ENCODE measurements around the gene NSF.
"Not testable (repeated sequence)": the region's sequence is repeated elsewhere in the genome, so short reads cannot be mapped to it uniquely, and the experiment has no call there.

Gene NSF

DNA sequence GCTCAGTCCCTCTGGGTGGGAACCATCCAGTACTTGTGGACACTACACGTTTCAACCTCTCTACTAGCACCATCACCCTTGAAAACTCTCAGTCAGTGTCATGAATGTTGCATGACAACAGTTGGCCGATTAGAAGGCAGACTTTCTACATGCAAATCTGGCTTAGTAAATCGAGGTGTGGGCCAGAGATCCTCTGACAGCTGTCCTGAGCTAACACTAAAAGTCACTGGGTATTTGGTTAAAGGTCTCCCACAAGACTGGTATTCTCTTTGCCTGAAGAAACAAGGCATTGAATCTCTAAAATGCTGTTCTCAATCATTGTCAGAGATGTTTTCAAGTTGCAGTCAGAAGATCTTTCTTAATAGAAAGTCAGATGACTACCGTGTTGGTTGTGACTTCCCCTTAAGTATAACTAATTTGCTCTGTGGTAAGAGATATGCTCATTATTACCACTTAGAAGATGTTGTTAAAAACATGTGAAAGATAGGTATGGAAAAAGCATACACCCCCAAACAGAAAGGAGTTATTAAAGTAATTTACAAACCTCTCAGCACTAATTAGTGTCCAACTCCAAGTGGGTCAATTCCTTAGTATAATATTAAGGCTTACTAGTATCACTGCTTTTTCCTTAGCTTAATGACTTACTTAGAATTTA lies 165.7 kb downstream of the NSF start:
- no peak for DNase-seq (ENCODE audit: low spot score)

- no peak for DNase-seq (ENCODE audit: low spot score)
These were observed 166.4 kb downstream of the NSF start for GRCh38 chr17:46756861-46757260.

GRCh38 chr17:46757588-46757987 lies 167.1 kb downstream of the NSF start:
- not testable (repeated sequence) for DNase-seq (ENCODE audit: low spot score)

GRCh38 chr17:46758614-46759013 lies 168.1 kb downstream of the NSF start:
- no peak for DNase-seq (ENCODE audit: low spot score)

GRCh38 chr17:46759141-46759540 lies 168.7 kb downstream of the NSF start:
- DNase-seq (ENCODE audit: low spot score) = no peak

- no peak for DNase-seq (ENCODE audit: low spot score)
These were observed 172.9 kb downstream of the NSF start for GRCh38 chr17:46763416-46763815.

DNA sequence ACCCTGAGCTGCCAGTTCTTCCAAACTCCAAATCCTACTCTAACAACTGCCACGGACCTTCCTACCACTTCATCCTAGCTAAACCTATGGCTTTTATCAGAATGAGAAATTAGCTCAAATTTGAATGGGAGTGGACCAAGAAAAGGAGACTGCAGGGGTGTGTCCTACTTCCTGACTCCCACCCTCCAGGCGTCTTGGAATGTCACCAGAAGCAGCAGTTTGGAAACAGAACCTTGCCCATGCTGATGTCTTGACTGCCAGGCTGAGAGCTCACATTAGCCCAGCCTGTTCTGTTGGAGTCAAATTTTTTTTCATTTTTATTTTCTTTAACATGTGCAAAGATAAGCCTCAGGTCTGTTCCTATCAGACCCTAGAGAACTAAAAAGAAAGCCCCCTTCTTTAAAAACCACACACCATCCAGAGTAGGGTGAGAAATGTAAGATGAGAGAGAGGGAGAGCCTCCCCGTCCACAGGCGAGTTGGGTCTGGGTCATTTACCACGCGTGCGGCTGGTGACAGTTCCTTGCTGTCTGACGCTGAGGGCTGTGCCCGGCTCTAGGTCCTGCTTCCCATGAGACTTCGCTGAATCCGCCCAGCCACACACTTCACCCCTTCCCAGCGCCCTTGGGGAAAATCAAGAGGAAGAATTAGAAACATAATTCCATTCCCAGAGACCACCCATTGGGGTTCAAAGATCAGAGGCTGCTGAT lies 173.7 kb downstream of the NSF start:
- no peak for DNase-seq (ENCODE audit: low spot score)

DNA sequence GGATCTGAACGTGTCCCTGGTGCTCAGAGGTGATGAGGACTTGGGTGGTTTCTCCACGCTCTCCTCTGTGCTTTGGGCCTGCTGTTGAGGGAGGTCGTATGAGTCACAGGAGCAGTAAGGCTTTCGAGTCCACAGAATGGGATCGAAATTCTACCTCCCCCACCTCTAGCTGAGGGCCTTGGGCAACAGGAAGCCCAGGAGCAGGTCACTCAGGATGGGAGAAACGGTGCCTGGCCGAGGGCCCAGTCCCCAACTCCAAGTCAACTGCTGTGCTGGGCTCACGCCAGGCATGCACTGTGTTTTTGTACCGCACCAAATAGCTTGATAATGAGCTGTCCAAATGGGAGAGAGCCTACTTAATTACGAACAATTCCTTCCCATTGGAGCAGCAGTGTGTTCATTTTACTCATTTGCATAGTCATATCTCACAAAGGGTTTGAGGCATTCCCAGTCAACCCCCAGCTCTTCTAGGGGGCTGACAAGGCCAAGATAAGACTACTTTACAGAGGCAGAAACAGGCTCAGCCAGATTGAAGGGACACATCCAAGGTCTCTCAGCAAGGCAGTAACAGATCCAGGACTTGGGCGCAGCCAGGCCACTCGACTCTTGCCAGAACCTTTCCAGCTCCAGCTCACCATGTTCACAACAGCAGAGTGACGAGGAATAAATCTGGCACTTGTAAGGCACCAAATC lies 174.4 kb downstream of the NSF start:
- no peak for DNase-seq (ENCODE audit: low spot score)

DNA sequence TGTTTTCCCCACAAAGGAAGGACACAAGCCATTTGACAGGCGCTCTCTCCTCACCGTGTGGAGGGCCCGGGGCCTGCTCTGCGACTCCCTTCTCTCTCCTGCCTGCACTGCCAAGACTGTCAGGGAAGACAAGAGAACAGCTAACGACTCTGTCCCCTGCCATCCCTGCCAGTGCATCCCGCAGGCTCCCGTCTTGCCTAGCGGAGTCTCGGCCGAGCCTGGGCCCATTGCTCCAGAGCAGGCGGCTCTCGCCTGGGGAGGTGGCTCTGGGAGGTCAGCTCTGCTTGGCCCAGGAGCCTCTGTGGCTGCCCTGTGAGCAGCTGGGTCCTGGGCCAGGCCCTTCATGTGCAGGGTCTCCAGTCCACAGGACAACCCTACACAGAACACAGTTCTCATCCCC lies 175.0 kb downstream of the NSF start:
- DNase-seq (ENCODE audit: low spot score) = no peak

DNA sequence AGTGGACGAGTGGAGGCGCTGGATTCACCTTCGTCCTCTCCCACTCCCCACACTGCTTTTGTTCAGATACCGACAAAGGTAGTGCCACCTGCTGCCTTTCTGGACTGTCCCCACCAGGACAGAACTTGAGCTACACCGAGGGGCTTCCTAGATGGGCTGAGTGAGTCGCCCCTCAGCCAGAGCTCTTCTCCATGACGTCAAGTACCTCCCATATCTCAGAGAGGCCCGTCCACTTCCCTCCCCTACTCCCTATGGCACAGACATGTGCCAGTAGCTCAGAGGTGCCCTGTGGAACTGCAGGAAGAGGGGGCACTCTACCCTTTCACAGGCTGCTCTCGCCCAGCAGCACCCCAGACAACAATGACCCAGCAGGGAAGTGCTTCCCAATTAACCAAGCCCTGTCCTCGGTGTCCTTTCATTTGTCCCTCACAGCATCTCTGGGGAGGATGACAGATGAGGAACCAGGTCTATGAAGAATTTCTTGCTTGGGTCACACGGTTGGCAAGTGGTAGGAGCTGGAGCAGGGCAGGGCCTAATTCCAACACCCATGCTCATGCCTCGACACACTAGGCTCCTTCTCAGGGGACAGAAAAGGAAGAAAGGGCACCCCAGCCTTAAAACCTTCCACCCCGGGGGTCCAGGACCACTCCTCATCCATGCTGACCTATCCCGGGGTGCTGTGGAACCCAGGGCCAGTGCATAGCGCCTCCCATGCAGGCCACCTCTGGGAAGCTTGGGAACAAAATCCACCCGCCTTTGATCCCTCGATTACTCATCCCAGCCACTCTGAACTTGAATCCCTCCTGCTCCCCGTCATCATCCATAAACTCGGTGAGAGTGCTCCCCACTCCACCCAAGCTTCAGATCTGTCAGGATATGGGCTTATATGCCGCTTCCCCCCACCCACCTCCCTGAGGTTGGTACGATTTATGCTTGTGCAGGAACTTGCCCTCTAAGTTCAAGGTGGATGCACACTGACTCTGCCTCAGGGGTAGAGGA lies 176.3 kb downstream of the NSF start:
- no peak for DNase-seq (ENCODE audit: low spot score)

GRCh38 chr17:46768540-46768870 lies 178.0 kb downstream of the NSF start:
- no peak for DNase-seq (ENCODE audit: low spot score)

- not testable (repeated sequence) for DNase-seq (ENCODE audit: low spot score)
These were observed 178.4 kb downstream of the NSF start for GRCh38 chr17:46768896-46769295.

GRCh38 chr17:46769531-46770438 lies 179.3 kb downstream of the NSF start:
- no peak for DNase-seq (ENCODE audit: low spot score)

DNA sequence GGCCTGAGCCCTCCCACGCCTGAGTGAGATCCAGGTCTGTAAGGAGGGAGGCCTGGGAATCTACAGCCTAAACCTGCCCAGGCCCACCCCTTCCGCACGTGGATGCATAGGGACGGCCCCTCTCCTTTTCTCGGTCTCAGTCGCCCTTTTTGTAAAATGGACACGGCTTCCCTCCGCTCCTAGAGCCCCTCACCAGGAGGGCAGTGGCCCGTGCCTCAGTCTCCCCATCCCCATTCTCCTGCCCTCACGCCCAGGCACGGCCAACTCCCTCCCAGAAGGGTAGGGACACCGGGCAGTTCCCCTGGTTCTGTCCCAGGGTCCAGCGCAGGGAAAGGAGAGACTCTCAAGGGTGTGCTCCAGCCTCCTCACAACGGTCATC lies 180.0 kb downstream of the NSF start:
- DNase-seq (ENCODE audit: low spot score) = no peak

DNA sequence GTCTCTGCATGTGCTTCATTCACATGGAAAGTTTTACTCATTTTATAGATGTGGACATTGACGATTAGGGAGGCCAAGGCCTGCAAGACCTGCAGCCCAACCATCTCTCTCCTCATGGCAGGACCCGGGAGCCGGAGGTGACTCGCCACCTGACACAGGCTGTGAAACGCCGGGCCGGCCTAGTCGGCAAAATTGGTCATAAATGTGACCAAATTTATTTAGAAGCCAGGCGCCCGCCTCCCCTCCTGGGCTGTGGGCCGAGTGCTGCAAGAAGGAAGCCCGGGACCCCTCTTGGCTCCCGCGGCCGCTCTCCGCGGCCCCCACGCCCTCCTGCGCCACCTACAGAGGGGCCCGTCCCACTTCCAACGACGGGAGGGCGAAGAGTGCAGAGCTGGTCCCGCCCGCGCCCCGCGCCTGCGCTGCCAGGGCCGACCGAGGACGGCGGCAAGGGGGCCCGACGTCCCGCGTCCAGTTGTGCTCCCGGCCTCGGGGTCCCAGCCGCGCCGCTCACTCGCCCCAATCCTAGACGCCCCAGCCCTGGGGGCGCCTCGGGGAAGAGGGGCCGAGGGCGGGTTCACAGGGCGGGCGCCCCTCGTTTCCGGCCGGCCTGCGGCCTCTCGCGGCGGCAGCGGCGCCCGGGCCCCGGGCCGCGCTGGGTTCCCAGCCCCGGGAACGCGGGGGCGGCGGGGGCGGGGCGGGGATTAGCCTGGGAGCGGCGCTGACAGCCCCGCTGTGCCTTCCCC lies 180.5 kb downstream of the NSF start:
- no peak for DNase-seq (ENCODE audit: low spot score)

GRCh38 chr17:46771561-46772474 lies 181.3 kb downstream of the NSF start:
- DNase-seq (ENCODE audit: low spot score) = no peak

DNA sequence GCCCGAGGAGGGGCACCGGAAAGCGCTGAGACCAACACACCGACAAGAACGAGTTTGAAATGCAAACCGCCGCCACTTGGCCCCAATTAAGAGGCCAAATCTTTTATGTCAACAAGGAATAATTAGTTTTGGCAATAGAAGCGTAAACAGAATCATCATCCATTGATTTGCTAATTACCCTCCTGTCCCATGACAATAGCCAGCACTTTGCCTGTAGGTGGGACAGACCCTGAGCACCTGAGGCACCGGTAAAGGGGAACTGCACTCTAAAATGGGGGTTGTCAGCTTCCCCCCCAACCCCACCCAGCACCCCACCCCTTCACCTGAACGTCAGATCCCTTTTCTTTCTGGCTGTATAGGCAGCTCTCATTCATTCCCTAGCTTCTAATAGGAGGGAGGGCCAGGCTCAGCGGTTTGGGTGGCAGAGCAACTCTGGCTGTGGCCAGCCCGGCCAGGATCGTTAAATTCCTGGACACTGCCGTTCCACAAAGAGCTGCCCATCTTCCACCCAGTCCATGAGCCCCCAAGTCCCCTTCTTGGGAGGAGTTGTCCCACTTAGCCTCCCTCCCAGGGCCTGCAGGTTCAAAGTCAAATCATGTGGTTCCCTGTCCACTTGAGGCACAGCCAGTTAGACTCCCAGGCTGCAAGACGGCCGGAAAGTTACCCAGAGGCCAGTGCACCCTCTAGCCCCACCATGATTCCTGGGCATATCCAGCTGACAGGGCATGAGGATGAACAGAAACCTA lies 182.2 kb downstream of the NSF start:
- no peak for DNase-seq (ENCODE audit: low spot score)

DNA sequence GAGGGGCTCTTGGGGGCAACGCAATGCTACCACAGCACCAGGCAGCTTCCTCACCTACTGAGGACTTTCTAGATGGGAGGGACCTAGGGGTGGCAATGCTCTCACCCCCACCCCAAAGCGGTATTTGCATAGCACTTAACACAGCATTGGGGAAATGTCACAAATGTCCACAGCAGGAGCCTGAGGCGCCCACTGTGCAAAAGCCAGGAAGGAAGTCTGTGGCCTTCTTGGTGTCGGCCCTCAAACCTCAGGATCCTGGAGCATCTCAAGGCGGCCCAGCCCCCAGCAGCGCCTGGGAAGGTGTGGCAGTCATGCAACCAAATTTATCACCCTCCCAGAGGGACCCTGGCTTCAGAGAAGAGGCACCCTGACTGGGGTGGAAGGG lies 182.7 kb downstream of the NSF start:
- DNase-seq (ENCODE audit: low spot score) = no peak

DNA sequence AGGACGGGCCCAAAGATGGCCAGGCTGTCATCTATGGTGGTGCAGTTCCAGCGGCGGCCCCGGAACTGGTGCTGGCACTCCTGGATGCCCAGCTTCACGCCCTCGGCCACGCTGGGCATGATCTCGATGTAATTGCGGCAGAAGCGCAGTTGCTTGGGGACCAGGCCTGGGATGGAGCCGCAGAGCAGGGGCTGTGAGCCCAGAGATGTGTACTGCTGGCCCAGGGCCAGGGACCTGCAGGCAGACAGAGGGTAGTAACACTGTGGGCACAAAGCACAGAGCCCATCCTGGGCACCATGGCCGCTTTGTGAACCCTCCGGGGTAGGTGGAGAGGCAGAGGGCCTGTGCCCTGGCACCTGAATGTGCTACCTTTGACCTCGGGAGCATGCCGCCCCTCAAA lies 183.2 kb downstream of the NSF start:
- DNase-seq (ENCODE audit: low spot score) = no peak

All from COLO829 (cell line).